ENCODE results near the gene DMAC2L.

Gene DMAC2L, protein sequence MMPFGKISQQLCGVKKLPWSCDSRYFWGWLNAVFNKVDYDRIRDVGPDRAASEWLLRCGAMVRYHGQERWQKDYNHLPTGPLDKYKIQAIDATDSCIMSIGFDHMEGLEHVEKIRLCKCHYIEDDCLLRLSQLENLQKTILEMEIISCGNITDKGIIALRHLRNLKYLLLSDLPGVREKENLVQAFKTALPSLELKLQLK

DNA sequence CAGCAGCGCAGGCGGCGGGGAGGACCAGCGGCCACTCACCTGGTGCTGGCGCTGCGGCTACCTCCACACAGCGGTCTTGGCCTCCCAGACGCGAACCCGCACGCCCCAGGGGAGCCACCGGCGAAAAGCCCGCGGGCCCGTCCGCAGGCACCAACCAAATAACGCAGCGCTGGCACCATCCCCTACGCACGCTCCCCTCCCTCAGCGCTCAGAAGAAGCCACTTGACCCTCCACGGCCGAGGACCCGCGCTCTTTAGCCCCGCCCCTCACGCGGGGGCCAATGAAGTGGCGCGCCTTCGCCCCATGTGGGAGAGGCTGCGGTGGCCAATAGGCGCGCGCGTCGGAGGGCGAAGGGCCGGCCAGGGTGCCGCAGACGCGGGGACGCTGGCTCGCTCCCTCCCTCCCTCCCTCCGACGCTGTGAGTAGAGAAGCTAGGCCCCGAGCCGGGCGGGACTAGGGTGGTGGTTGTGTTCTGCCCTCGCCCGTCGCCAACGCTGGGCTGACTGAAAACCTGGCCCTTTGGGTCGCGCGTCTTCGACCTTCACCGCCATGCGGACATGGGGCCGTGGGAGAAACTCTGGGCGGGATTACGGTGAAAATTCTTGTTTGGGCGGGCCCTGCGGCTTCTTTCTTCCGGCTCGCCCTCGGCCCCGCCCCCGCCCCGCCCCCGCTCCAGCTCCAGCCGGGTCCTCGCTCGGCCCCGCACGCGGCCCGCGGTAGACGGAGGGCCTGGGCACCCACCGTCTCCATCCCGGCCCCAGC is at the start of gene DMAC2L, which contains the start of gene L2HGDH:
Gene DMAC2L (plus strand): TSS at position 353 of the 762 bp plus-strand sequence. CDS start 9,164 bp downstream, outside the sequence.
Gene L2HGDH (minus strand): TSS at position 258 of the 762 bp plus-strand sequence. CDS start 79 bp downstream, at position 179.
- peak; percentile 79 for TF ChIP-seq ZFX (IDR thresholded peaks at IDR 0.05)
- TF ChIP-seq, protein P1, sequence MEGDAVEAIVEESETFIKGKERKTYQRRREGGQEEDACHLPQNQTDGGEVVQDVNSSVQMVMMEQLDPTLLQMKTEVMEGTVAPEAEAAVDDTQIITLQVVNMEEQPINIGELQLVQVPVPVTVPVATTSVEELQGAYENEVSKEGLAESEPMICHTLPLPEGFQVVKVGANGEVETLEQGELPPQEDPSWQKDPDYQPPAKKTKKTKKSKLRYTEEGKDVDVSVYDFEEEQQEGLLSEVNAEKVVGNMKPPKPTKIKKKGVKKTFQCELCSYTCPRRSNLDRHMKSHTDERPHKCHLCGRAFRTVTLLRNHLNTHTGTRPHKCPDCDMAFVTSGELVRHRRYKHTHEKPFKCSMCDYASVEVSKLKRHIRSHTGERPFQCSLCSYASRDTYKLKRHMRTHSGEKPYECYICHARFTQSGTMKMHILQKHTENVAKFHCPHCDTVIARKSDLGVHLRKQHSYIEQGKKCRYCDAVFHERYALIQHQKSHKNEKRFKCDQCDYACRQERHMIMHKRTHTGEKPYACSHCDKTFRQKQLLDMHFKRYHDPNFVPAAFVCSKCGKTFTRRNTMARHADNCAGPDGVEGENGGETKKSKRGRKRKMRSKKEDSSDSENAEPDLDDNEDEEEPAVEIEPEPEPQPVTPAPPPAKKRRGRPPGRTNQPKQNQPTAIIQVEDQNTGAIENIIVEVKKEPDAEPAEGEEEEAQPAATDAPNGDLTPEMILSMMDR (conservative IDR thresholded peaks at IDR 0.05) = peak; percentile 61
- peak within 1 kb of the TSS; percentile 92 for H3K27ac ChIP-seq

DNA sequence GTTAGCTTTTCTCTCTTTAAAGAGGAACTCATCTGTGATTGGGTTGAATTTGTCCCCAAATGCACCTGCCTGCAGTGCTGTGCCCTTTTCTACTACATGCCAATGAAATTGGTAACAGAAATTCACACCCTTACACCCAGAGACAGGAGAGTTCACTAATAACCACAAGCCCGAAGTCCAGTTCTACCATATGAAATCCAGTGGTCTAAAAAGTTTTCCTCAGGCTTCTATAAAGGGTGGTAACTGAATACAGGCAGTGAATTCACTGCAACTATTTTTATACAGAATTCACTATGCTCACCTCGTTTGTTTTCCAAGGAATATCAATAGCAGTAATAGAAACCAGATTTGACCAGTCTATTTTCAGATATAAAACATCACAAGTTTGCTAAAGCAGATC is 49.3 kb upstream of the DMAC2L start:
- no peak for TF ChIP-seq ZFX (IDR thresholded peaks at IDR 0.05)
- TF ChIP-seq, protein P1 (conservative IDR thresholded peaks at IDR 0.05) = no peak
- H3K27ac ChIP-seq = no peak overlapping the region

DNA sequence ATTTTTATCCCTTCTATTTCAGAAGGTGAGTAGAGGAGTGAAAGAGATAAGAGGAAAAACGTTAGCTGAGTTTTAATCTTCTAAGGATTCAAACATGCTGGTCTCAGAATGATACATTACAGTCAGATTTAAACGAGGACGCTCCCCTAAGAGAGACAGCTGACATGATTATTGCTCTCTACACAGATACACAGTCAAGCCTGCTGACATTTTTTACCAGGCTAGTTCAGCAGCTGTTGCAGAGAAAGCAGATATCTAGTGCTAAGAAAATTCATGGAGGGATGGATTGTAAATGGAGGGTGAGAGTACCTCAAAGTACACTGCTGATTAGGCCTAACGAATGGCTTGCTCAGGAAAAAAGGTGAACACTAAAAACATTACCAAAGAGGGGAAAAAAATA is 48.8 kb upstream of the DMAC2L start:
- H3K27ac ChIP-seq = no peak overlapping the region
- no peak for TF ChIP-seq ZFX (IDR thresholded peaks at IDR 0.05)
- TF ChIP-seq, protein P1 (conservative IDR thresholded peaks at IDR 0.05) = no peak

DNA sequence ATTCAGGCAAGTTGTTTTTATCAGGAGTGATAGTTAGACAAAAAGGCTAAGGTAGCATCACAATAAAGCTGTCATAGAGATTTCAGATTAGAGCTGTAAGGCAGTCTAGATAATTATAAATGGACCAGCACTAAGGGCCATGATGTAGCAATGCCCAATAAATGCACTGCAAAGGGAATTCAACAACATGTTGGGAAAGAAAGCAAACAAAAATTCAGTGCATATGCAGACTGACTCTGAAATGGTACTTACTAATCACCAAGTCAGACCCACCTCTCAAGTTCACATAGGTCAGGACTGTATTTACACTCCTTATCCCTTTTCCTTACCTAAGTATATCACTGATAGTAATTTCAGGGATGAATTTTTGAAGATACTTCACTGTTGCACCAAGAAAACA is 47.1 kb upstream of the DMAC2L start:
- no peak for TF ChIP-seq ZFX (IDR thresholded peaks at IDR 0.05)
- TF ChIP-seq, protein P1 (conservative IDR thresholded peaks at IDR 0.05) = no peak
- no peak overlapping the region for H3K27ac ChIP-seq

DNA sequence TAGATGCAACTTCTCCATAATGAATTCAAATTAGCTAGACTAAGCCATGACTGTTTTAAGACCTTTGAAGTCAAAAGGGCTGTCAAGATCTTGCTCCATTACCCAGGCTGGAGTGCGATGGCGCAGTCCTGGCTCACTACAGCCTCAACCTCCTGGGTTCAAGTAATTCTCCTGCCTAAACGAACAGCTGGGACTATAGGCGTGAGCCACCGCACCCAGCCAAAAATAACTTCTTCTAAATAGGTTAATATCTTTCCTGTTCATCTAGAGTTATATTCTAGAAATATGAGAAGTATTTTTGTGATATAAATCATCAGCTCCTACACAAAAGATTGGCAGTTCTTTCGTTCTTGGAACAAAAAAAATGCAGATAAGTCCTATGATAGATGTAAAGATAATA is 41.2 kb upstream of the DMAC2L start:
- H3K27ac ChIP-seq = no peak overlapping the region
- TF ChIP-seq, protein P1 (conservative IDR thresholded peaks at IDR 0.05) = no peak
- no peak for TF ChIP-seq ZFX (IDR thresholded peaks at IDR 0.05)

DNA sequence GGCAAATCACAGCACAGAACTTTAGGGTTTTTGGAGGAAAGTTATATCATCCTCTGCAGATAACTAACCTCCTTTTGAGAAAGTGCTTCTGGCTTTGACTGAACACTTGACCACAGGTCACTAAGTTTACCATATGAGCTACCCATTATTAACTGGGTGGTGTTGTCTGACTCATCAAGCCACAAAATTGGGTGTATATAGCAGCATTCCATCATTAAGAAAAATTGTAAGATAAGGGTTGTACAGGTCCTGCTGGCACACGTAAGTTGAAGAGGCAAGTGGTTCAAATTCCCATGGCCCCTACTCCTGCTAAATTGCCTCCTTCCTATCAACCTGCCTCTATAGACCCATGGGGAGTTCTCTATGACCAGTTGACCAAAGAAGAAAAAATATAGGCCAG is 39.6 kb upstream of the DMAC2L start:
- TF ChIP-seq ZFX (IDR thresholded peaks at IDR 0.05) = no peak
- TF ChIP-seq, protein P1 (conservative IDR thresholded peaks at IDR 0.05) = no peak
- H3K27ac ChIP-seq = no peak overlapping the region

DNA sequence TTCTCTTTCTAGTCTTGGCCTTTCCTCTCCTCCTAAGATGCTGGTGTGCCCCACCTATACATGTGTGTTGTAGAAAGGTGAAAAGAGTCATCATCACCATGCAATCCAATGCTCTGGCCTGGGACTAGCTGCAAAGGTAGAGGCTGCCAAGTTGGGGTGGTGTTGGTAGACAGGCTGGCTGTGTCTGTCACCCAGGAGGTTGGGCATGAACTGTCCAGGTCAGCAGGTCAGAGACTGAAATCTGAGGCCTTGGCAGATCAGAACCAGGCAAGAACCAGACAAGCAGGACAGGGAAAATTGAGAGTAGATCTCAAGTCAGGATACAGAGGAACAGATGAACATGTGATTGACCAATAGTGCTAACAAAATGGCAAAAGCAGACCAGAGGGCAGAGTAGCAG is 26.3 kb upstream of the DMAC2L start:
- no peak for TF ChIP-seq ZFX (IDR thresholded peaks at IDR 0.05)
- TF ChIP-seq, protein P1 (conservative IDR thresholded peaks at IDR 0.05) = no peak
- H3K27ac ChIP-seq = no peak overlapping the region
